H1 (cell line): ENCODE measurements around the gene ACTR1B. TPM values are rescaled to one million over a fixed set of nuclear protein-coding genes. Genes with fewer than 3 reads are reported as not detected.

Experiments
- CTCF ChIA-PET: fragments of 300-600 bp; sonication (Branson Sonifier 250); formaldehyde crosslinking; loops from one replicate; lab custom pipeline; 2021; ENCODE audit not compliant: partially characterized antibody; lab: Charles Lee
- POLR2A ChIA-PET: fragments of 300-600 bp; sonication (Branson Sonifier 250); formaldehyde crosslinking; loops from one replicate; lab custom pipeline; 2021; ENCODE audit warnings: inconsistent platforms; ENCODE audit not compliant: partially characterized antibody; lab: Charles Lee
- DNase-seq, 2 experiments: peaks; one replicate each; pipeline versions ENCODE4 v3.0.0 to v3.0.0-alpha.2; 2010 to 2022; ENCODE audit warnings: low spot score in 2 of 2, low read depth in 1 of 2, mixed read lengths in 1 of 2
- FAIRE-seq: peaks from 2 replicates; lab custom pipeline; 2011; peaks lifted over from hg19 to GRCh38; lab: Jason Lieb, UNC
- H2AFZ ChIP-seq: 2 replicates; pipeline ENCODE4 v1.8.1; 2012; ENCODE audit warnings: low read length, inconsistent platforms
- H2AK5ac ChIP-seq: 2 replicates; pipeline ENCODE4 v1.6.1; 2013; ENCODE audit warnings: low read depth, low read length
- H2BK120ac ChIP-seq: replicated peaks from 2 replicates; pipeline ENCODE3; 2013; ENCODE audit warnings: low read depth, low read length, inconsistent platforms
- H2BK12ac ChIP-seq: 2 replicates; pipeline ENCODE4 v1.6.1; 2013; ENCODE audit warnings: low read depth, low read length
- H2BK15ac ChIP-seq: 2 replicates; pipeline ENCODE4 v1.6.1; 2013; ENCODE audit warnings: low read length
- H2BK20ac ChIP-seq: 2 replicates; pipeline ENCODE4 v1.6.1; 2013; ENCODE audit warnings: low read length
- H2BK5ac ChIP-seq: 2 replicates; pipeline ENCODE4 v1.6.1; 2013; ENCODE audit warnings: low read depth, low read length
- H3K14ac ChIP-seq: 2 replicates; pipeline ENCODE4 v1.6.1; 2013; ENCODE audit warnings: inconsistent platforms; ENCODE audit not compliant: insufficient read length
- H3K18ac ChIP-seq: 2 replicates; pipeline ENCODE4 v1.6.1; 2013; ENCODE audit warnings: low read length; ENCODE audit errors: extremely low read depth
- H3K23ac ChIP-seq: 2 replicates; pipeline ENCODE4 v1.6.1; 2013; ENCODE audit warnings: inconsistent platforms; ENCODE audit not compliant: insufficient read length
- H3K23me2 ChIP-seq: 2 replicates; pipeline ENCODE4 v1.6.1; 2013; ENCODE audit warnings: low read depth, low read length
- H3K27ac ChIP-seq: 2 replicates; pipeline ENCODE4 v1.6.1; 2011; ENCODE audit warnings: low read depth, low read length, inconsistent platforms
- H3K27me3 ChIP-seq, 4 experiments: replicated peaks in 1 of 4; 1 replicate in 1 of 4; 2 replicates in 3 of 4; pipeline versions ENCODE4 v1.6.1 to v1.8.1; 2011 to 2013; ENCODE audit warnings: low read length in 3 of 4, mild to moderate bottlenecking in 3 of 4, inconsistent platforms in 2 of 4, mixed read lengths in 2 of 4, moderate library complexity in 1 of 4; ENCODE audit not compliant: control insufficient read depth in 3 of 4, insufficient read depth in 3 of 4; ENCODE audit errors: extremely low read depth in 1 of 4
- H3K36me3 ChIP-seq, 4 experiments: 2 replicates each; pipeline versions ENCODE4 v1.6.1 to v1.8.1; 2011 to 2013; ENCODE audit warnings: mild to moderate bottlenecking in 4 of 4, low read length in 3 of 4, moderate library complexity in 2 of 4, control low read depth in 1 of 4, inconsistent platforms in 1 of 4; ENCODE audit not compliant: insufficient read depth in 4 of 4, control insufficient read depth in 2 of 4
- H3K4ac ChIP-seq: replicated peaks from 2 replicates; pipeline ENCODE3; 2013; ENCODE audit warnings: low read length, low read depth, mixed read lengths, inconsistent platforms; ENCODE audit not compliant: insufficient read length
- H3K4me1 ChIP-seq, 4 experiments: replicated peaks in 1 of 4; 1 replicate in 1 of 4; 2 replicates in 3 of 4; pipeline versions ENCODE4 v1.6.1 to v1.8.1; 2011 to 2013; ENCODE audit warnings: low read length in 3 of 4, inconsistent platforms in 2 of 4, mixed read lengths in 1 of 4; ENCODE audit not compliant: insufficient read depth in 4 of 4, control insufficient read depth in 3 of 4
- H3K4me2 ChIP-seq, 2 experiments: 2 replicates each; pipeline versions ENCODE4 v1.6.1 to v1.8.1; 2011 to 2013; ENCODE audit warnings: low read depth in 2 of 2, low read length in 2 of 2, control low read depth in 1 of 2, inconsistent platforms in 1 of 2, mild to moderate bottlenecking in 1 of 2; ENCODE audit not compliant: insufficient read depth in 1 of 2
- H3K4me3 ChIP-seq, 4 experiments: fragments of 200-600, 300-600 bp in 1 of 4; sonication (generic), shearing (Covaris generic), sonication (Bioruptor Twin) in 1 of 4; 2 replicates each; pipeline versions ENCODE4 v1.5.1 to v1.8.1; 2011 to 2016; ENCODE audit warnings: low read length in 4 of 4, low read depth in 3 of 4, control low read depth in 2 of 4, inconsistent platforms in 2 of 4, mild to moderate bottlenecking in 2 of 4, mixed read lengths in 1 of 4, moderate library complexity in 1 of 4; ENCODE audit not compliant: insufficient read depth in 2 of 4; ENCODE audit errors: extremely low read depth in 1 of 4
- H3K56ac ChIP-seq: replicated peaks from 2 replicates; pipeline ENCODE3; 2013; ENCODE audit warnings: low read depth, mild to moderate bottlenecking, mixed read lengths, low read length, inconsistent platforms; ENCODE audit not compliant: insufficient read length
- H3K79me1 ChIP-seq: 2 replicates; pipeline ENCODE4 v1.6.1; 2013; ENCODE audit warnings: low read depth, low read length, control low read depth
- H3K79me2 ChIP-seq, 2 experiments: 2 replicates each; pipeline versions ENCODE4 v1.6.1 to v1.8.1; 2012 to 2013; ENCODE audit warnings: low read length in 2 of 2, mild to moderate bottlenecking in 2 of 2, inconsistent platforms in 1 of 2; ENCODE audit not compliant: insufficient read depth in 2 of 2, control insufficient read depth in 1 of 2
- H3K9ac ChIP-seq, 4 experiments: replicated peaks in 1 of 4; 1 replicate in 1 of 4; 2 replicates in 3 of 4; pipeline versions ENCODE4 v1.6.1 to v1.8.1; 2011 to 2013; ENCODE audit warnings: low read depth in 3 of 4, low read length in 3 of 4, control low read depth in 2 of 4, mild to moderate bottlenecking in 2 of 4, moderate library complexity in 2 of 4, inconsistent platforms in 1 of 4; ENCODE audit errors: extremely low read depth in 1 of 4
- H3K9me3 ChIP-seq, 2 experiments: 2 replicates each; pipeline versions ENCODE4 v1.6.1 to v1.8.1; 2012 to 2013; ENCODE audit warnings: mild to moderate bottlenecking in 2 of 2, moderate library complexity in 2 of 2, control low read depth in 1 of 2, inconsistent platforms in 1 of 2, low read depth in 1 of 2, low read length in 1 of 2, mixed read lengths in 1 of 2; ENCODE audit not compliant: insufficient read depth in 2 of 2
- H4K20me1 ChIP-seq, 2 experiments: replicated peaks in 1 of 2; 2 replicates each; pipeline versions ENCODE3 to v1.8.1; 2011 to 2013; ENCODE audit warnings: inconsistent platforms in 2 of 2, low read length in 2 of 2, mild to moderate bottlenecking in 1 of 2; ENCODE audit not compliant: insufficient read depth in 2 of 2, control insufficient read depth in 1 of 2
- H4K5ac ChIP-seq: 2 replicates; pipeline ENCODE4 v1.6.1; 2013; ENCODE audit warnings: low read length, low read depth, mixed read lengths, inconsistent platforms; ENCODE audit not compliant: insufficient read length
- H4K8ac ChIP-seq: 2 replicates; pipeline ENCODE4 v1.8.0; 2013; ENCODE audit warnings: mild to moderate bottlenecking, moderate library complexity, low read length, inconsistent platforms; ENCODE audit not compliant: insufficient read depth; ENCODE audit errors: extremely low read depth
- H4K91ac ChIP-seq: replicated peaks from 2 replicates; pipeline ENCODE3; 2013; ENCODE audit warnings: low read length, mixed read lengths, inconsistent platforms; ENCODE audit not compliant: insufficient read length
- ASH2L ChIP-seq: fragments of 200-600, 300-600 bp; sonication (generic); IDR thresholded peaks from one replicate; pipeline ENCODE4 v1.7.1; 2017; ENCODE audit warnings: low read length
- CBX5 ChIP-seq: fragments of 300-800, 300-1000 bp; sonication (generic); IDR thresholded peaks from 2 replicates; pipeline ENCODE4 v1.7.1; 2016; ENCODE audit warnings: antibody characterized with exemption, low read length, low read depth
- CBX8 ChIP-seq: fragments of 300-800, 300-1000 bp; sonication (generic); IDR thresholded peaks from 2 replicates; pipeline ENCODE4 v1.7.1; 2016; ENCODE audit warnings: low read depth, low read length, borderline replicate concordance
- CEBPB ChIP-seq: IDR thresholded peaks from 2 replicates; pipeline ENCODE4 v1.6.1; 2012; ENCODE audit warnings: low read depth, low read length
- CHD2 ChIP-seq: IDR thresholded peaks from 2 replicates; pipeline ENCODE4 v1.6.1; 2012; ENCODE audit warnings: low read length, improper control_type of control experiment
- E2F6 ChIP-seq: IDR thresholded peaks from 2 replicates; pipeline ENCODE4 v1.6.1; 2012; ENCODE audit warnings: inconsistent platforms
- EP300 ChIP-seq, 2 experiments: IDR thresholded peaks; 1 replicate in 1 of 2; 2 replicates in 1 of 2; pipeline ENCODE4 v1.6.1; 2011 to 2012; ENCODE audit warnings: low read depth in 2 of 2, low read length in 2 of 2, mild to moderate bottlenecking in 2 of 2, borderline replicate concordance in 1 of 2, inconsistent platforms in 1 of 2, moderate library complexity in 1 of 2
- MAX ChIP-seq: IDR thresholded peaks from 2 replicates; pipeline ENCODE4 v1.6.1; 2012; ENCODE audit warnings: inconsistent platforms
- POLR2AphosphoS5 ChIP-seq: IDR thresholded peaks from 2 replicates; pipeline ENCODE4 v1.6.1; 2011; ENCODE audit warnings: low read depth, low read length
- RBBP5 ChIP-seq: IDR thresholded peaks from 2 replicates; pipeline ENCODE4 v1.7.1; 2012; ENCODE audit warnings: low read depth, mild to moderate bottlenecking, inconsistent platforms, low read length, moderate library complexity, borderline replicate concordance
- SRF ChIP-seq: IDR thresholded peaks from 2 replicates; pipeline ENCODE4 v1.6.1; 2011; ENCODE audit warnings: mild to moderate bottlenecking, low read depth, low read length, moderate library complexity
- TAF1 ChIP-seq: IDR thresholded peaks from 2 replicates; pipeline ENCODE4 v1.6.1; 2011; ENCODE audit warnings: mild to moderate bottlenecking, low read depth, low read length
- WGBS, 2 experiments: shearing (Covaris generic) in 1 of 2; methylation state at CpG; one replicate each; pipeline versions ENCODE4 v1.1.6 to v1.1.7; 2013 to 2015; ENCODE audit warnings: low lambda C conversion rate in 2 of 2, mixed read lengths in 2 of 2, inconsistent platforms in 1 of 2, low coverage in 1 of 2, missing lambda C conversion rate in 1 of 2; ENCODE audit not compliant: insufficient replicate concordance in 2 of 2, insufficient coverage in 1 of 2, insufficient read length in 1 of 2; ENCODE audit errors: extremely low coverage in 1 of 2, missing lambda C conversion rate in 1 of 2; 5-methylcytosine and 5-hydroxymethylcytosine counted together
- polyA plus RNA-seq, 7 experiments: library from polyadenylated mRNA; depleted of rRNA in 3 of 7; stranded (reverse) in 5 of 7; unstranded in 2 of 7; fragments of >200 nt in 5 of 7; fragments of 200-250 nt in 2 of 7; gene quantifications; 1 replicate in 5 of 7; 2 replicates in 1 of 7; 4 replicates in 1 of 7; pipeline versions ENCODE4 v1.2.1 to v1.2.3, GENCODE V29; 2011 to 2013; ENCODE audit warnings: missing spikeins in 2 of 7, mixed read lengths in 2 of 7
- total RNA-seq: library from RNA; stranded (reverse); fragmentation: NEBNext Ultra II Directional; extraction: Animal tissue kit (Norgen Biotek cat#: 25700); gene quantifications from 2 replicates; pipeline ENCODE4 v1.2.1, GENCODE V29; 2021

ACTR1B gene
- total and polyA plus RNA-seq, 2 of the 8 experiments (the other 6 are each of a cell fraction or from before 2014, with no cell fraction given): 40.7 to 56.0 TPM

- Histone ChIP-seq H4K91ac (no peak overlapping the region), H3K4me2 (no peak overlapping the region), H3K4me1 (0 out of 7 replicates have a peak, but pooled peaks cover 0 to 3% (median 0%) of the 10 kb centered on the region in 4 experiments), H2BK12ac (no peak overlapping the region), H4K5ac (no peak overlapping the region), H4K8ac (no peak overlapping the region), H3K23ac (no peak overlapping the region), H2AFZ (no peak overlapping the region), H3K4me3 (no peak overlapping the region), H3K14ac (no peak overlapping the region), H2BK20ac (no peak overlapping the region), H3K79me2 (no peaks in the 10 kb centered on the region), H3K27me3 (no peaks in the 10 kb centered on the region), H2BK15ac (no peak overlapping the region), H2AK5ac (no peak overlapping the region), H3K9ac (no peak overlapping the region), H3K23me2 (no peaks in the 10 kb centered on the region; the same call in 1 of the 2 replicates), H3K18ac (no peak overlapping the region), H2BK5ac (no peak overlapping the region), H3K4ac (no peak overlapping the region), H3K79me1 (no peaks in the 10 kb centered on the region), H4K20me1 (no peaks in the 10 kb centered on the region), H3K9me3 (no peaks in the 10 kb centered on the region), H3K56ac (no peak overlapping the region), H2BK120ac (no peak overlapping the region), H3K27ac (no peak overlapping the region), H3K36me3 (no peaks in the 10 kb centered on the region)
- ChIA-PET POLR2A (interaction anchor here (1.6 kb wide), 1 partner anchor 33 kb away, joined by 3 read pairs; no protein-coding TSS in a partner anchor), CTCF (interaction anchor here (0.8 to 13.6 kb wide), 9 partner anchors 8 to 605 kb away, joined by 3 to 202 read pairs (median 7); no protein-coding TSS in a partner anchor)
- WGBS, 2 experiments: 100% methylated on average over 1 of the region's 11 CpGs
- no peak for DNase-seq
- FAIRE-seq: no peak
- TF ChIP-seq EP300 (IDR thresholded peaks at IDR 0.05; ENCODE audit: borderline replicate concordance in 1 of 2, low read depth in 2 of 2, low read length in 2 of 2): no peak
- no peak for TF ChIP-seq MAX
- TF ChIP-seq ASH2L: no peak
- TF ChIP-seq CEBPB: no peak
- TF ChIP-seq POLR2AphosphoS5: no peak
- TF ChIP-seq CBX8: no peak
- TF ChIP-seq RBBP5: no peak
- TF ChIP-seq CBX5: no peak
- TF ChIP-seq CHD2: no peak
- TF ChIP-seq SRF: no peak
- TF ChIP-seq TAF1: no peak
- TF ChIP-seq E2F6: no peak
Observed at GRCh38 chr2:97706708-97707345, 43.0 kb upstream of the ACTR1B start.
